ENCODE results near the gene BATF.

BATF gene

GRCh38 chr14:75535164-75535898 is 13.1 kb downstream of the BATF start:
- Histone ChIP-seq H3K9me3 (no peaks in the 10 kb centered on the region), H3K27me3 (no peaks in the 10 kb centered on the region), H3K4me1 (ENCODE audit: control insufficient read depth in 1 of 2, insufficient read depth in 1 of 2, low read depth in 1 of 2, low read length in 1 of 2) (no peaks in the 10 kb centered on the region), H3K27ac (no peak overlapping the region), H3K36me3 (no peaks in the 10 kb centered on the region), H3K4me3 (ENCODE audit: low read depth in 1 of 2, low read length in 1 of 2) (no peak overlapping the region)
- no peak for TF ChIP-seq CTCF (IDR thresholded peaks at IDR 0.05)

GRCh38 chr14:75537071-75537470 is 14.8 kb downstream of the BATF start:
- no peak overlapping the region for H3K27ac ChIP-seq
- peaks cover 5 to 8% of the 10 kb centered on the region in 2 experiments for H3K4me1 ChIP-seq (ENCODE audit: control insufficient read depth in 1 of 2, insufficient read depth in 1 of 2, low read depth in 1 of 2, low read length in 1 of 2)

GRCh38 chr14:75539162-75539560 is 16.9 kb downstream of the BATF start:
- peaks cover 23 to 25% of the 10 kb centered on the region in 2 experiments for H3K4me1 ChIP-seq (ENCODE audit: control insufficient read depth in 1 of 2, insufficient read depth in 1 of 2, low read depth in 1 of 2, low read length in 1 of 2)
- TF ChIP-seq CTCF (IDR thresholded peaks at IDR 0.05) = no peak
- no peaks in the 10 kb centered on the region for H3K27me3 ChIP-seq
- no peak overlapping the region for H3K4me3 ChIP-seq (ENCODE audit: low read depth in 1 of 2, low read length in 1 of 2)
- no peaks in the 10 kb centered on the region for H3K36me3 ChIP-seq
- no peaks in the 10 kb centered on the region for H3K9me3 ChIP-seq
- H3K27ac ChIP-seq = no peak overlapping the region

More at GRCh38 chr14:75537071-75537470, 14.8 kb downstream of the BATF start:
- no peak overlapping the region for H3K4me3 ChIP-seq (ENCODE audit: low read depth in 1 of 2, low read length in 1 of 2)
- no peaks in the 10 kb centered on the region for H3K9me3 ChIP-seq
- H3K27me3 ChIP-seq = no peaks in the 10 kb centered on the region
- no peaks in the 10 kb centered on the region for H3K36me3 ChIP-seq
- no peak for TF ChIP-seq CTCF (IDR thresholded peaks at IDR 0.05)

GRCh38 chr14:75539561-75540478 is 17.6 kb downstream of the BATF start:
- no peak overlapping the region for H3K4me3 ChIP-seq (ENCODE audit: low read depth in 1 of 2, low read length in 1 of 2)
- no peak for TF ChIP-seq CTCF (IDR thresholded peaks at IDR 0.05)
- H3K9me3 ChIP-seq = no peaks in the 10 kb centered on the region
- H3K27me3 ChIP-seq = no peaks in the 10 kb centered on the region
- H3K36me3 ChIP-seq = no peaks in the 10 kb centered on the region
- peaks cover 23 to 25% of the 10 kb centered on the region in 2 experiments for H3K4me1 ChIP-seq (ENCODE audit: control insufficient read depth in 1 of 2, insufficient read depth in 1 of 2, low read depth in 1 of 2, low read length in 1 of 2)
- H3K27ac ChIP-seq = no peak overlapping the region

- Histone ChIP-seq H3K27me3 (no peaks in the 10 kb centered on the region), H3K4me1 (ENCODE audit: control insufficient read depth in 1 of 2, insufficient read depth in 1 of 2, low read depth in 1 of 2, low read length in 1 of 2) (peaks cover 23 to 25% of the 10 kb centered on the region in 2 experiments), H3K9me3 (no peaks in the 10 kb centered on the region), H3K36me3 (no peaks in the 10 kb centered on the region), H3K27ac (no peak overlapping the region), H3K4me3 (ENCODE audit: low read depth in 1 of 2, low read length in 1 of 2) (no peak overlapping the region)
- no peak for TF ChIP-seq CTCF (IDR thresholded peaks at IDR 0.05)
These were observed 18.2 kb downstream of the BATF start for GRCh38 chr14:75540479-75540851.
